C4-2B (cell line): ENCODE data around the gene ZNF576.

Source experiments
- CTCF ChIP-seq: fragments of 450-650 bp; conservative IDR thresholded peaks from 2 replicates; pipeline ENCODE4 v1.5.1; 2017; ENCODE audit warnings: mild to moderate bottlenecking
- ZFX ChIP-seq: fragments of 450-650 bp; IDR thresholded peaks from 2 replicates; pipeline ENCODE4 v1.6.1; 2017

DNA sequence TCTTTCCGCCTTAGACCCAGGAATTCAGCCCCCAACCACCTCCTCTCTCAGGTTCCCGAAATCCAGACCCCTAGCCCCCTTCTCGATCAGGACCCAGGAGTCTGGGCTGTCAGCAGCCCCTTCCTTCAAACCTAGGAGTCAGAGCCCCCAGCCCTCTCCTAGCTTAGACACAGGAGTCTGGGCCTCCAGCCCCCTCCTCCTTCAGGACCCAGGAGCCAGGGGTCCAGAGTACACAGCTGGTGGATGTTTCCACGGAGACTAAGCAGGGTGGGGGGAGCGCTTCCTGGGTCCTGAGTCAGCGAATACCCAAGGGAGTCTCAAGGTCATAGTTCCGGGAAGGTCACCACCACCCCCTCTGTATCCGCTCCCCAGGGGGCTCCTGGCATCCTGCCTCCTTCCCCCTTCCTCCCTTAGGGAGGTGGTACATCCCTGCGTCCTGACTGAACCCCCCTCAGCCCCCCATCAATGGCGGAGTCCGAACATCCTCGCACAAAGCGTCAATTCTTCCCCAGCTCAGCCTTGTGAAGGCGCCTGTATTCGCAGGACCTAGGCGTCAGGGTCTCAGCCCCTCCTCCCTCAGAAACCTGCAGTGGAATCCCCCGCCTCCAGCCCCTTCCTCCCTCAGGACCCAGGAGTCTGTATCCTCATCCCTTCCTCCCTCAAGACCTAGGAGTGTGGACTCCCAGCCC is 38.6 kb downstream of the ZNF576 start:
- TF ChIP-seq CTCF, result no peak
- TF ChIP-seq ZFX, result no peak
